GM12878 (cell line): Measurements from ENCODE around the gene PREX1. TPM values are rescaled to one million over a fixed set of nuclear protein-coding genes. Genes with fewer than 3 reads are reported as not detected.

ENCODE experiments used
- ATAC-seq: fragments of 200-7000 bp; cut with Tn5 transposase; 3 replicates; pipeline ENCODE4 v1.9.1; 2020; ENCODE audit warnings: mild to moderate bottlenecking, moderate library complexity
- BruUV-seq: library from RNA; stranded (reverse); fragments of 400-500 nt; replicated peaks from 2 replicates; lab custom pipeline; 2021; lab: Mats Ljungman, UMichigan
- CTCF ChIA-PET: fragments of 300-600 bp; sonication (Branson Sonifier 250); formaldehyde crosslinking; extraction: SDS; loops from one replicate; lab custom pipeline; 2021; ENCODE audit warnings: inconsistent platforms; lab: Yijun Ruan, JAX
- POLR2A ChIA-PET: fragments of 350-600 bp; formaldehyde crosslinking; extraction: SDS; loops from one replicate; lab custom pipeline; 2021; ENCODE audit warnings: inconsistent platforms; lab: Charles Lee
- RAD21 ChIA-PET: fragments of 300-600 bp; sonication (Branson Sonifier 250); formaldehyde crosslinking; loops from one replicate; lab custom pipeline; 2023; ENCODE audit warnings: antibody characterized with exemption; ENCODE audit not compliant: unreplicated experiment; lab: Charles Lee
- SMC1A ChIA-PET: fragments of 300-600 bp; sonication (Branson Sonifier 250); formaldehyde crosslinking; loops from one replicate; lab custom pipeline; 2023; ENCODE audit not compliant: unreplicated experiment, uncharacterized antibody; lab: Charles Lee
- DNase-seq: peaks from one replicate; pipeline ENCODE4 v3.0.0-alpha.2; 2011; ENCODE audit warnings: low read depth, low spot score
- FAIRE-seq: peaks from 3 replicates; lab custom pipeline; 2011; peaks lifted over from hg19 to GRCh38; lab: Jason Lieb, UNC
- H2AFZ ChIP-seq: 2 replicates; pipeline ENCODE4 v1.6.0; 2011; ENCODE audit warnings: low read depth, low read length, control low read depth; ENCODE audit not compliant: control insufficient read depth
- H3K27ac ChIP-seq: 2 replicates; pipeline ENCODE4 v1.5.1; 2011; ENCODE audit warnings: control low read depth; ENCODE audit not compliant: control insufficient read depth, insufficient read depth
- H3K27me3 ChIP-seq, 2 experiments: replicated peaks in 1 of 2; 2 replicates each; pipeline versions ENCODE4 v1.6.0 to v1.6.1; 2011; ENCODE audit warnings: low read length in 1 of 2; ENCODE audit not compliant: control insufficient read depth in 2 of 2, insufficient read depth in 2 of 2
- H3K36me3 ChIP-seq, 2 experiments: 2 replicates each; pipeline ENCODE4 v1.5.1; 2011; ENCODE audit warnings: low read length in 1 of 2; ENCODE audit not compliant: control insufficient read depth in 2 of 2, insufficient read depth in 2 of 2
- H3K4me1 ChIP-seq: 2 replicates; pipeline ENCODE4 v1.6.1; 2011; ENCODE audit warnings: mild to moderate bottlenecking, low read length, moderate library complexity, mixed read lengths; ENCODE audit not compliant: control insufficient read depth, insufficient read depth
- H3K4me2 ChIP-seq: 2 replicates; pipeline ENCODE4 v1.6.0; 2011; ENCODE audit warnings: control low read depth; ENCODE audit not compliant: control insufficient read depth, insufficient read depth
- H3K4me3 ChIP-seq: fragments of 200-600 bp; sonication (generic); 2 replicates; pipeline ENCODE4 v1.5.1; 2016
- H3K79me2 ChIP-seq: 2 replicates; pipeline ENCODE4 v1.6.0; 2011; ENCODE audit warnings: low read length; ENCODE audit not compliant: control insufficient read depth, insufficient read depth
- H3K9ac ChIP-seq: 2 replicates; pipeline ENCODE4 v1.8.0; 2011; ENCODE audit warnings: low read length, control low read depth, mixed read lengths; ENCODE audit not compliant: control insufficient read depth, insufficient read depth
- H3K9me3 ChIP-seq: replicated peaks from 3 replicates; pipeline ENCODE4 v1.5.1; 2011; ENCODE audit warnings: mild to moderate bottlenecking, low read length; ENCODE audit not compliant: control insufficient read depth, insufficient read depth
- H4K20me1 ChIP-seq: 2 replicates; pipeline ENCODE4 v1.6.0; 2011; ENCODE audit not compliant: control insufficient read depth, insufficient read depth
- BACH1 ChIP-seq: fragments of 450-650 bp; IDR thresholded peaks from 2 replicates; pipeline ENCODE4 v1.6.1; 2017; ENCODE audit warnings: mild to moderate bottlenecking, borderline replicate concordance
- BHLHE40 ChIP-seq, 2 experiments: fragments of 450-650 bp in 1 of 2; IDR thresholded peaks; 2 replicates each; pipeline ENCODE4 v1.6.1; 2011 to 2017; ENCODE audit warnings: low read depth in 2 of 2, borderline replicate concordance in 1 of 2, improper control_type of control experiment in 1 of 2, low read length in 1 of 2, mild to moderate bottlenecking in 1 of 2
- CHD2 ChIP-seq: IDR thresholded peaks from 2 replicates; pipeline ENCODE4 v1.6.1; 2011; ENCODE audit warnings: low read depth, low read length, improper control_type of control experiment, borderline replicate concordance
- CUX1 ChIP-seq: IDR thresholded peaks from 2 replicates; pipeline ENCODE4 v1.6.1; 2012; ENCODE audit warnings: improper control_type of control experiment, low read depth, low read length; ENCODE audit not compliant: insufficient replicate concordance
- E2F8 ChIP-seq: fragments of 450-650 bp; IDR thresholded peaks from 2 replicates; pipeline ENCODE4 v1.6.1; 2018; ENCODE audit warnings: mild to moderate bottlenecking, low read depth, moderate library complexity; ENCODE audit not compliant: partially characterized antibody
- IKZF2 ChIP-seq, 2 experiments: fragments of 450-650 bp; IDR thresholded peaks; 2 replicates each; pipeline ENCODE4 v1.6.1; 2017; ENCODE audit warnings: mild to moderate bottlenecking in 2 of 2, moderate library complexity in 2 of 2
- IRF4 ChIP-seq: IDR thresholded peaks from 2 replicates; pipeline ENCODE4 v1.6.1; 2011; ENCODE audit warnings: low read depth, low read length
- NBN ChIP-seq: fragments of 450-650 bp; IDR thresholded peaks from 2 replicates; pipeline ENCODE4 v1.6.1; 2016
- RAD21 ChIP-seq: IDR thresholded peaks from 2 replicates; pipeline ENCODE4 v1.6.1; 2011; ENCODE audit warnings: mild to moderate bottlenecking, low read depth, low read length, moderate library complexity; ENCODE audit not compliant: insufficient read depth
- RUNX3 ChIP-seq: IDR thresholded peaks from 2 replicates; pipeline ENCODE4 v1.6.1; 2012; ENCODE audit warnings: low read length, inconsistent platforms
- SMARCA5 ChIP-seq: fragments of 450-650 bp; IDR thresholded peaks from 2 replicates; pipeline ENCODE4 v1.6.1; 2017; ENCODE audit warnings: mild to moderate bottlenecking
- ZNF687 ChIP-seq: fragments of 450-650 bp; IDR thresholded peaks from 2 replicates; pipeline ENCODE4 v1.6.1; 2017; ENCODE audit warnings: mild to moderate bottlenecking, moderate library complexity
- WGBS: methylation state at CpG from one replicate; pipeline ENCODE4 v1.1.6; 2016; ENCODE audit warnings: low lambda C conversion rate; ENCODE audit not compliant: insufficient replicate concordance, insufficient coverage; ENCODE audit errors: missing lambda C conversion rate; 5-methylcytosine and 5-hydroxymethylcytosine counted together
- in situ Hi-C: fragments of 300-500 bp; cut with MboI; formaldehyde crosslinking; loops from 9 replicates; pipeline ENCODE4 v1.14.3; 2018; ENCODE audit warnings: mixed read lengths
- intact Hi-C: fragments of 100-400 bp; cut with micrococcal nuclease; formaldehyde crosslinking; loops from one replicate; pipeline ENCODE4 v1.14.2; 2022; ENCODE audit not compliant: unreplicated experiment
- polyA plus RNA-seq, 11 experiments: library from polyadenylated mRNA; depleted of rRNA in 4 of 11; unstranded in 6 of 11; stranded (reverse) in 5 of 11; fragments of >200 nt; fragmentation: Nextera tagmentation in 4 of 11; fragmentation: Illumina TruSeq in 1 of 11; extraction: Ambion mirVana in 4 of 11; extraction: Trizol in 1 of 11; gene quantifications; 1 replicate in 1 of 11; 2 replicates in 10 of 11; pipeline versions ENCODE4 v1.2.1 to v1.2.3, GENCODE V29; 2011 to 2016; ENCODE audit warnings: inconsistent platforms in 2 of 11, missing spikeins in 2 of 11, low read depth in 1 of 11
- total RNA-seq, 4 experiments: library from RNA; depleted of rRNA in 3 of 4; stranded (reverse); fragments of >200 nt in 3 of 4; fragmentation: Illumina TruSeq in 1 of 4; extraction: Trizol in 1 of 4; gene quantifications; 2 replicates each; pipeline versions ENCODE4 v1.2.1 to v1.2.3, GENCODE V29; 2013 to 2021

Gene PREX1
- total and polyA plus RNA-seq, 10 of the 15 experiments (the other 5 are each of a cell fraction or from before 2014, with no cell fraction given): 2.6 to 114 (median 38.9) TPM

GRCh38 chr20:48782053-48782452 lies 45.7 kb downstream of the PREX1 start:
- ChIA-PET CTCF (interaction anchor here (1.3 to 1.9 kb wide), 3 partner anchors 45 to 124 kb away, joined by 3 to 4 read pairs (median 4); no protein-coding TSS in a partner anchor), RAD21 (interaction anchor here (1.0 to 2.2 kb wide), 4 partner anchors 12 to 70 kb away, joined by 3 to 14 read pairs (median 4); no protein-coding TSS in a partner anchor), SMC1A (interaction anchor here (0.9 to 1.8 kb wide), 9 partner anchors 8 to 63 kb away, joined by 3 to 9 read pairs (median 5); partner anchors contain the start of gene PREX1), POLR2A (interaction anchor here (0.9 to 1.0 kb wide), 2 partner anchors 22 to 41 kb away, joined by 3 to 5 read pairs; no protein-coding TSS in a partner anchor)
- WGBS: 4% methylated on average over 4 of the region's 4 CpGs
- no peak for DNase-seq
- Histone ChIP-seq H3K27ac (peak overlapping the region; percentile 83), H3K9me3 (peaks cover 14% of the 10 kb centered on the region), H3K4me2 (peak overlapping the region; percentile 95), H3K27me3 (no peaks in the 10 kb centered on the region), H3K4me3 (peak overlapping the region; percentile 37; the same call in 1 of the 2 replicates), H4K20me1 (no peaks in the 10 kb centered on the region), H3K4me1 (peaks cover 61% of the 10 kb centered on the region), H3K79me2 (peaks cover 100% of the 10 kb centered on the region), H3K9ac (peak overlapping the region; percentile 77), H2AFZ (no peak overlapping the region), H3K36me3 (peaks cover 5 to 17% of the 10 kb centered on the region in 2 experiments)
- intact Hi-C loops: no loop called here
- in situ Hi-C loops: no loop called here
- ATAC-seq: peak; percentile 9
- no peak for FAIRE-seq
- no TSS peak for BruUV-seq
- no peak for TF ChIP-seq E2F8
- TF ChIP-seq RAD21: no peak
- peak; percentile 65 for TF ChIP-seq RUNX3
- TF ChIP-seq NBN: no peak
- TF ChIP-seq BHLHE40 (IDR thresholded peaks at IDR 0.05; ENCODE audit: borderline replicate concordance in 1 of 2, low read depth in 2 of 2, low read length in 1 of 2): no peak
- TF ChIP-seq CUX1: no peak
- no peak; a peak in 1 of 4 replicates for TF ChIP-seq IKZF2 (IDR thresholded peaks at IDR 0.05)
- no peak for TF ChIP-seq BACH1
- 0 out of 2 replicates have a peak, but pooled peaks have one; percentile 40 for TF ChIP-seq ZNF687
- no peak for TF ChIP-seq CHD2
- no peak for TF ChIP-seq SMARCA5
- TF ChIP-seq IRF4: no peak
